Astrocyte (in vitro differentiated cells and primary cell): Measurements from ENCODE around the gene RAB3IL1. TPM values are rescaled to one million over a fixed set of nuclear protein-coding genes. Genes with fewer than 3 reads are reported as not detected.

Experiments
- DNase-seq: peaks from one replicate; pipeline ENCODE4 v3.0.0-alpha.2; 2010; ENCODE audit warnings: low read depth
- FAIRE-seq: peaks from 2 replicates; lab custom pipeline; 2011; peaks lifted over from hg19 to GRCh38; lab: Jason Lieb, UNC
- H2AFZ ChIP-seq: 2 replicates; pipeline ENCODE4 v1.6.0; 2012; ENCODE audit warnings: low read depth, low read length, inconsistent platforms
- H3K27ac ChIP-seq: 2 replicates; pipeline ENCODE4 v1.5.1; 2011; ENCODE audit warnings: low read depth, low read length, inconsistent platforms
- H3K27me3 ChIP-seq: 2 replicates; pipeline ENCODE4 v1.6.0; 2011; ENCODE audit warnings: low read length, inconsistent platforms; ENCODE audit not compliant: insufficient read depth
- H3K36me3 ChIP-seq: 2 replicates; pipeline ENCODE4 v1.5.1; 2011; ENCODE audit warnings: low read length, inconsistent platforms; ENCODE audit not compliant: insufficient read depth
- H3K4me1 ChIP-seq: 2 replicates; pipeline ENCODE4 v1.5.1; 2011; ENCODE audit warnings: low read length, inconsistent platforms; ENCODE audit not compliant: insufficient read depth
- H3K4me2 ChIP-seq: 2 replicates; pipeline ENCODE4 v1.6.0; 2012; ENCODE audit warnings: low read length, inconsistent platforms
- H3K4me3 ChIP-seq: 2 replicates; pipeline ENCODE4 v1.5.1; 2011; ENCODE audit warnings: low read depth, mild to moderate bottlenecking, low read length, inconsistent platforms; ENCODE audit not compliant: insufficient read depth
- H3K79me2 ChIP-seq: 2 replicates; pipeline ENCODE4 v1.6.0; 2012; ENCODE audit warnings: mild to moderate bottlenecking, low read length, inconsistent platforms; ENCODE audit not compliant: insufficient read depth
- H3K9ac ChIP-seq: 2 replicates; pipeline ENCODE4 v1.6.0; 2012; ENCODE audit warnings: mild to moderate bottlenecking, low read length, inconsistent platforms
- H3K9me3 ChIP-seq: 2 replicates; pipeline ENCODE4 v1.5.1; 2012; ENCODE audit warnings: low read depth, mild to moderate bottlenecking, low read length, inconsistent platforms; ENCODE audit not compliant: insufficient read depth
- H4K20me1 ChIP-seq: 2 replicates; pipeline ENCODE4 v1.6.0; 2012; ENCODE audit warnings: low read length, inconsistent platforms; ENCODE audit not compliant: insufficient read depth
- H3K27ac Mint-ChIP-seq: one replicate; pipeline ENCODE4 v1.8.0; 2021; ENCODE audit warnings: mild to moderate bottlenecking, mixed read lengths; ENCODE audit not compliant: unreplicated experiment
- H3K27me3 Mint-ChIP-seq: one replicate; pipeline ENCODE4 v1.8.0; 2021; ENCODE audit warnings: low read depth, mixed read lengths; ENCODE audit not compliant: unreplicated experiment
- H3K36me3 Mint-ChIP-seq: one replicate; pipeline ENCODE4 v1.8.0; 2021; ENCODE audit warnings: low read depth, mixed read lengths; ENCODE audit not compliant: unreplicated experiment
- H3K4me1 Mint-ChIP-seq: one replicate; pipeline ENCODE4 v1.8.0; 2021; ENCODE audit warnings: low read depth, mixed read lengths; ENCODE audit not compliant: unreplicated experiment
- H3K4me3 Mint-ChIP-seq: one replicate; pipeline ENCODE4 v1.8.0; 2021; ENCODE audit warnings: mild to moderate bottlenecking, moderate library complexity, mixed read lengths; ENCODE audit not compliant: unreplicated experiment
- H3K9me3 Mint-ChIP-seq: one replicate; pipeline ENCODE4 v1.8.0; 2021; ENCODE audit warnings: mild to moderate bottlenecking, mixed read lengths; ENCODE audit not compliant: unreplicated experiment
- CTCF ChIP-seq: IDR thresholded peaks from 2 replicates; pipeline ENCODE4 v1.5.1; 2011; ENCODE audit warnings: low read depth, mild to moderate bottlenecking, inconsistent platforms, low read length, moderate library complexity; ENCODE audit not compliant: insufficient read depth
- EZH2 ChIP-seq: IDR thresholded peaks from 2 replicates; pipeline ENCODE4 v1.6.1; 2012; ENCODE audit warnings: mild to moderate bottlenecking, low read length, inconsistent platforms; ENCODE audit not compliant: insufficient read depth
- total RNA-seq: library from RNA; stranded (reverse); gene quantifications from 2 replicates; pipeline ENCODE4 v1.2.1, GENCODE V29; 2021

The RAB3IL1 gene
- total RNA-seq, 1 donor from 2014 or later: 0.91 TPM

GRCh38 chr11:61955422-61956135 is 38.2 kb upstream of the RAB3IL1 start:
- H3K4me1 Mint-ChIP-seq: no peaks in the 10 kb centered on the region
- Histone ChIP-seq H3K27ac (no peak overlapping the region), H3K79me2 (no peaks in the 10 kb centered on the region), H4K20me1 (no peaks in the 10 kb centered on the region), H3K4me3 (peak overlapping the region; percentile 5), H3K9me3 (no peaks in the 10 kb centered on the region), H3K4me2 (peak overlapping the region; percentile 77), H3K4me1 (peaks cover 9% of the 10 kb centered on the region), H2AFZ (peak overlapping the region; percentile 87), H3K9ac (no peak overlapping the region), H3K27me3 (peaks cover 5% of the 10 kb centered on the region), H3K36me3 (no peaks in the 10 kb centered on the region)
- peaks cover 7% of the 10 kb centered on the region for H3K36me3 Mint-ChIP-seq
- no peak overlapping the region for H3K27ac Mint-ChIP-seq
- no peak for DNase-seq
- peaks cover 27% of the 10 kb centered on the region for H3K27me3 Mint-ChIP-seq
- H3K4me3 Mint-ChIP-seq: no peak overlapping the region
- TF ChIP-seq EZH2: no peak
- no peak for TF ChIP-seq CTCF
- H3K9me3 Mint-ChIP-seq: peaks cover 4% of the 10 kb centered on the region
- no peak for FAIRE-seq

GRCh38 chr11:61954851-61955421 is 37.6 kb upstream of the RAB3IL1 start:
- peak overlapping the region; percentile 77 for H3K4me2 ChIP-seq
- H2AFZ ChIP-seq: peak overlapping the region; percentile 63
- H3K4me3 Mint-ChIP-seq: peak overlapping the region; percentile 40
- no peak overlapping the region for H3K27ac Mint-ChIP-seq
- peak overlapping the region; percentile 14 for H3K9ac ChIP-seq
- no peak overlapping the region for H3K4me3 ChIP-seq
- peak; percentile 40 for DNase-seq
- no peaks in the 10 kb centered on the region for H4K20me1 ChIP-seq
- peaks cover 4% of the 10 kb centered on the region for H3K9me3 Mint-ChIP-seq
- FAIRE-seq: no peak
- peaks cover 9% of the 10 kb centered on the region for H3K4me1 ChIP-seq
- H3K9me3 ChIP-seq: no peaks in the 10 kb centered on the region
- peaks cover 7% of the 10 kb centered on the region for H3K36me3 Mint-ChIP-seq
- no peak for TF ChIP-seq EZH2
- TF ChIP-seq CTCF: no peak
- no peak overlapping the region for H3K27ac ChIP-seq
- peaks cover 5% of the 10 kb centered on the region for H3K27me3 ChIP-seq
- H3K36me3 ChIP-seq: no peaks in the 10 kb centered on the region
- H3K4me1 Mint-ChIP-seq: no peaks in the 10 kb centered on the region
- H3K79me2 ChIP-seq: no peaks in the 10 kb centered on the region
- H3K27me3 Mint-ChIP-seq: peaks cover 27% of the 10 kb centered on the region
